Hematopoietic multipotent progenitor cell treated with erythropoietin and hydrocortisone succinate and interleukin-3 and kit ligand, for 6 days (in vitro differentiated cells): Measurements from ENCODE around the gene CENPL.

Experiments
- DNase-seq: peaks from one replicate; pipeline ENCODE4 v3.0.0-alpha.2; 2015

CENPL gene

GRCh38 chr1:173757666-173758065, 67.0 kb downstream of the CENPL start:
- DNase-seq: no peak

- no peak for DNase-seq
Observed at GRCh38 chr1:173753830-173754229, 70.9 kb downstream of the CENPL start.
